Spinal cord (tissue), 10 donors: ENCODE data around the gene CUL3. TPM values are rescaled to one million over a fixed set of nuclear protein-coding genes. Genes with fewer than 3 reads are reported as not detected.
A peak's percentile ranks its signal among the peaks of the same experiment; 100 is the strongest.

Experiments used
- DNase-seq, 6 donors: peaks; one replicate each; pipeline versions ENCODE4 v3.0.0 to v3.0.0-alpha.2; 2013 to 2015; ENCODE audit warnings: low spot score in 6 of 6, low read depth in 4 of 6
- H3K27ac ChIP-seq: one replicate; pipeline ENCODE4 v1.5.1; 2013; ENCODE audit warnings: low read depth, low read length, control low read depth
- H3K27me3 ChIP-seq: one replicate; pipeline ENCODE4 v1.6.1; 2013; ENCODE audit warnings: low read length; ENCODE audit not compliant: control insufficient read depth, insufficient read depth
- H3K36me3 ChIP-seq: one replicate; pipeline ENCODE4 v1.6.1; 2013; ENCODE audit warnings: low read length; ENCODE audit not compliant: control insufficient read depth, insufficient read depth
- H3K4me1 ChIP-seq: one replicate; pipeline ENCODE4 v1.6.1; 2013; ENCODE audit warnings: low read length; ENCODE audit not compliant: control insufficient read depth, insufficient read depth
- H3K4me3 ChIP-seq: one replicate; pipeline ENCODE4 v1.5.1; 2013; ENCODE audit warnings: low read depth, low read length, control low read depth
- H3K9me3 ChIP-seq: one replicate; pipeline ENCODE4 v1.6.1; 2013; ENCODE audit warnings: low read length; ENCODE audit not compliant: control insufficient read depth, insufficient read depth
- WGBS: methylation state at CpG from one replicate; pipeline ENCODE4 v1.1.5; 2013; ENCODE audit warnings: missing lambda C conversion rate; ENCODE audit not compliant: insufficient coverage; 5-methylcytosine and 5-hydroxymethylcytosine counted together
- polyA plus RNA-seq, 2 donors: library from polyadenylated mRNA; unstranded; fragments of 120-200 nt; gene quantifications; one replicate each; pipeline ENCODE4 v1.2.1, GENCODE V29; 2013; ENCODE audit not compliant: insufficient read length in 2 of 2
- total RNA-seq, 2 donors: library from RNA; depleted of rRNA in 1 of 2; stranded (reverse); fragments of 120-200 nt in 1 of 2; fragments of >200 nt in 1 of 2; gene quantifications; one replicate each; pipeline versions ENCODE4 v1.2.3 to v1.2.4, GENCODE V29; 2013 to 2014
- donor health status: healthy.

The CUL3 gene
- total and polyA plus RNA-seq, 4 donors = 92.0 to 113 (median 99.7) TPM

DNA sequence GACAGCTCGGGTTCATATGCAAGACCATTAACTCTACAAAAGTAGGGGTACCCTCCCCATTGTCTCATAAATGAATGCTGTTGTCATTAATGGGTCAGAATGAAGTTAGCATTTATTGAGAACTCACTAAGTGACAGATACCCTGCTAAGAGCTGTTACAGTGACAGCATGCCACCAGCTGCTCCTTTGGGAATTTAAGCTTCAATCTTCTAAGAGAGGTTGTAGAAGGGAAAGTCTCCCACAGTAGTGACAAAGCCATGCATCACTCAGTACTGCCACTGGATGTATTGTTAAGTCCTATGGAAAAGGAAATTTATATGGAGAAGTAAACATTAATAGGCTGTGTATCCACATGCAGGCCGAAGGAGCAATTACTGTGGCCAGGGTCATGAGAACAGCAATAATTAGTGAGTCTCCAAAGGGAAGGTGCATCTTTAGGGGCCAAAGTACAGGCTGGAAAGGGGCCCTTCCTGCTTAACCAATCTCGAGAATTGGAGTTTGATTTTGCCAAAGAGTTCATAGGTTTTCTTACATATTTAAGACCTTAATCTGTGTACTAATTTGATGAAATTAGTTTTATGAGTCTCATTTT, 118.8 kb downstream of the CUL3 start:
- 33% methylated on average over 1 of the region's 3 CpGs for WGBS
- H3K4me1 ChIP-seq = no peaks in the 10 kb centered on the region
- no peak overlapping the region for H3K4me3 ChIP-seq
- no peaks in the 10 kb centered on the region for H3K36me3 ChIP-seq
- no peak overlapping the region for H3K27ac ChIP-seq
- no peaks in the 10 kb centered on the region for H3K27me3 ChIP-seq
- peak in 2 of 6 donors; percentile 24 to 76 for DNase-seq
- no peaks in the 10 kb centered on the region for H3K9me3 ChIP-seq

DNA sequence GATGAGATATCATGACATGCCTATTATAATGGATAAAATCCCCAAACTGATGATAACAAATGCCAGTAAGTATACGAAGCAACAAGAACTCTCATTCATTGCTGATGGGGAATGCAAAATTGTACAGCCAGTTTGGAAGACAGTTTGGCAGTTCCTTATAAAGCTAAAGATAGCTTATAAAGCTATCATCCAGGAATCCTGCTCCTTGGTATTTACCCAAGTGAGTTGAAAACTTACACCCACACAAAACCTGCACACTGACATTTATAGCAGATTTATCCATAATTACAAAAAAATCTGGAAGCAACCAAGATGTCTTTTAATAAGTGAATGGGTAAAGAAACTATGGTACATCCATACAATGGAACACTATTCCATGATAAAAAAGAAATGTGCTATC, 123.8 kb downstream of the CUL3 start:
- WGBS = no CpG with 5 or more reads among the region's 1 CpG
- no peaks in the 10 kb centered on the region for H3K4me1 ChIP-seq
- H3K36me3 ChIP-seq = no peaks in the 10 kb centered on the region
- no peak overlapping the region for H3K27ac ChIP-seq
- H3K9me3 ChIP-seq = no peaks in the 10 kb centered on the region
- DNase-seq = peak in 1 of 6 donors; percentile 61
- H3K27me3 ChIP-seq = no peaks in the 10 kb centered on the region
- H3K4me3 ChIP-seq = no peak overlapping the region

DNA sequence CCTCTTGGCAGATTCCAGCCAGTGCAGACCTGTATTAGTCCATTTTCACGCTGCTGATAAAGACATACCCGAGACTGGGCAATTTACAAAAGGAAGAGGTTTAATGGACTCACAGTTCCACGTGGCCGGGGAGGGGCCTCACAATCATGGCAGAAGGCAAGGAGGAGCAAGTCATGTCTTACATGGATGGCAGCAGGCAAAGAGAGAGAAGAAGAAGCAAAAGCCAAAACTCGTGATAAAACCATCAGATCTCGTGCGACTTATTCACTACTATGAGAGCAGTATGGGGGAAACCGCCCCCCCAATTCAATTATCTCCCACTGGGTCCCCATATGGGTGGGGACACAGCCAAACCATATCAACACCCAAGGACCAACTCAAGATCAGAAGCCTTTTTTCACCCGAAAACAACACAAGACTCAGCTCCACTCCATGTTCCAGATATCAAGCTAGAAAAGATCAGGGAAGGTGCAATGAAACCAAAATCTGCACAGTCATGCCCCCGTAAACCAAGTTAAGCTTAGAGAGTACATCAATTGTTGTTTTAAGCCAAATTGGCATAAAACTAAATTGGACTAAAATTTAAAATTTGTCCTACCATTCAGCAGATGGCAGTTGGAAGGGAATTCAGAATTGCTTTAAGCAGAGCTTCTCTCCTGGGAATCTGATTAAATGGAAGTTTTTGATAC, 127.6 kb downstream of the CUL3 start:
- Histone ChIP-seq H3K27me3 (no peaks in the 10 kb centered on the region), H3K36me3 (no peaks in the 10 kb centered on the region), H3K9me3 (no peaks in the 10 kb centered on the region), H3K4me1 (no peaks in the 10 kb centered on the region), H3K27ac (no peak overlapping the region), H3K4me3 (no peak overlapping the region)
- 73% methylated on average over 5 of the region's 10 CpGs for WGBS
- DNase-seq = peak in 1 of 6 donors; percentile 32

DNA sequence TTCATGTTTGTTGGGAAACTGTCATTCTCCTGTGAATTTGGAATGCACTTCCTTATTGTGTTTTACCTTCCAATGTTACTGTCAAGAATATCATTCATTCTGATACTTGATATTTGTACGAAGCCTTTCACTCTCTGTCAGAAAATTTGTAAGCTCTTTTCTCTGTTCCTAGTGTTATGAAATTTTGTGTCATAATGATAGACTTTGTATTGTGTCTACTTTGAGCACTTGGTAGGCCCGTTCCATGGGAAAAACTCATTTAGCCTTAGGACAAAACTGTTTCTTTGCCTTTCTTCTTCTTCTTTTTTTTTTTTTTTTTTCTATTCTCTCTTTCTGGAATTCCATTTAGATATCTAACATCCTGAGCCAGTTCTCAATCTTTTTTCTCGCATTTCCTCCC, 131.3 kb downstream of the CUL3 start:
- Histone ChIP-seq H3K4me1 (no peaks in the 10 kb centered on the region), H3K9me3 (no peaks in the 10 kb centered on the region), H3K36me3 (no peaks in the 10 kb centered on the region), H3K27ac (no peak overlapping the region), H3K27me3 (no peaks in the 10 kb centered on the region), H3K4me3 (no peak overlapping the region)
- no CpG with 5 or more reads among the region's 3 CpGs for WGBS
- DNase-seq = no peak

DNA sequence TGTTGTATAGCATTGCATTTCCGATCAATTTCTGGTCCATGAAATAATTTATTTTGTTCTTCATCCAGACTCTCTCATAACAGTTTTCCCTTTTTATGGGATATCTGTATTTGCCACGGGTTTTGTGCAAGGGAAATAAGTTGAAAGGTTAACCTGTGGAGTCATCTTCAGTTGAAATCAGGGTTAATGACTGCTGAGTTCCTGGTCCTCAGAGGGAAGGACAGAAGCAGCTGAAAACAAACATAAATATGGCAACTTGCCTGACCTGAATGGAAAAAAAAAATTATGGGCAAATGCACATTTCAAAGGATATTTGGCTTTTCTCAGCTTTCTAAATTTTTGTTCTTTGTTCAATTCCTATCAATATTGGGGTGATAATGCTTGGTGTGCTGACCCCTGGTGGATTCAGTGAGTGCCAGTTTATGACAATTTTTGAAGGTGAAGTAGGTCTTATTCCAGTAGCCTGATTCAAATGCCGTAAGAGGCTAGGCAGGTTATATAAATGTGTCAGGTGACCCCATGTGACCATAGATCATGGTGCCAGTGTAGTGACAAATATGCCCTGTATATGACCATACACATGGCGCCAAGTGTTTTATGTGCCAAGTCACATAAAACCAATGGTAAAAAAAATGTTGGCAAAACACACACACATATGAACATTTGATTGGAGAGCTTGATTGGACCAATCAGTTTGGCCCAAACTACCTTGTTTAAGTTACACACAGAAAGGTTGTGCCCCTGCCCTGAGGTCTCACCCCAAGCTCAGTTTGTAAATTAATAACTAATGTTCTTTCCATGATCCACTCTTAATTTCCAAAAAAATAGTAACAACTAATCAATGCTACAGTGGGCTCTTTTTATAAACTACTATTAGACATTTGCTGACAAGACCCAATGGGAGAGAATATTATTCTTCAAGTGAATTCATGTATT, 135.7 kb downstream of the CUL3 start:
- Histone ChIP-seq H3K27ac (no peak overlapping the region), H3K36me3 (no peaks in the 10 kb centered on the region), H3K9me3 (no peaks in the 10 kb centered on the region), H3K4me3 (no peak overlapping the region), H3K27me3 (no peaks in the 10 kb centered on the region), H3K4me1 (no peaks in the 10 kb centered on the region)
- peak in 2 of 6 donors; percentile 30 to 50 for DNase-seq
- 43% methylated on average over 1 of the region's 4 CpGs for WGBS

DNA sequence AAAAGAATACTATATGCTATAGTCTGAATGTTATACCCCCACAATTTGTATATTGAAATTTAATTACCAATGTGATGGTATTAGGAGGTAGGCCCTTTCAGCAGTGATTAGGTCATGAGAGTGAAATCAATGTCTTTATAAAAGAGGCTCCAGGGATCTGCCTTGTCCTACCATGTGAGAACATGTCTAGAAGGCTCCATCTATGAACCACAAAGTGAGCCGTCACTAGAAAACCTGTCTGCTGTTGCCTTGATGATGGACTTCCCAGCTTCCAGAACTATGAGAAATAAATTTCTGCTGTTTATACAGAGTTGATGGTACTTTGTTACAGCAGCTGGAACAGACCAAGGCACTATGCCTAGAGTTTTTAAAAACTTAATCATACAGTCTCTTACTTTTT, 136.9 kb downstream of the CUL3 start:
- no CpG with 5 or more reads among the region's 1 CpG for WGBS

DNA sequence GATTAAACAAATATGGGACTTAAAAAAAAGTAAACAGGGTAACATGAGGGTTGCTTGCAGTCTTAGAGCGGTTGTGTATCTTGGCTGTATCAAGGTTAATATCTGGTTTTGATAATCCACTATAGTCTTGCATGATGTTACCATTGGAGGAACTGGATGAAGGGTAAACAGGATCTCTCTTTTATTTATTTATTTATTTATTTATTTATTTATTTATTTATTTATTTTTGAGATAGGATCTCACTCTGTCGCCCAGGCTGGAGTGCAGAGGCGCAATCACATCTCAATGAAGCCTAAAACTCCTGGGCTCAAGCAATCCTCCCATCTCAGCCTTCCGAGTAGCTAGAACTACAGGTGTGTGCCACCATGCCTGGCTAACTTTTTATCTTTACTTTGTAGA, 140.4 kb downstream of the CUL3 start:
- Histone ChIP-seq H3K4me3 (no peak overlapping the region), H3K9me3 (no peaks in the 10 kb centered on the region), H3K27ac (no peak overlapping the region), H3K4me1 (peaks cover 12% of the 10 kb centered on the region), H3K27me3 (peaks cover 3% of the 10 kb centered on the region), H3K36me3 (no peaks in the 10 kb centered on the region)
- no peak for DNase-seq
- WGBS = 100% methylated on average over 2 of the region's 4 CpGs

More for the DNA sequence above, 136.9 kb downstream of the CUL3 start:
- Histone ChIP-seq H3K4me3 (no peak overlapping the region), H3K4me1 (no peaks in the 10 kb centered on the region), H3K9me3 (no peaks in the 10 kb centered on the region), H3K27me3 (no peaks in the 10 kb centered on the region), H3K27ac (no peak overlapping the region), H3K36me3 (no peaks in the 10 kb centered on the region)
- no peak for DNase-seq

DNA sequence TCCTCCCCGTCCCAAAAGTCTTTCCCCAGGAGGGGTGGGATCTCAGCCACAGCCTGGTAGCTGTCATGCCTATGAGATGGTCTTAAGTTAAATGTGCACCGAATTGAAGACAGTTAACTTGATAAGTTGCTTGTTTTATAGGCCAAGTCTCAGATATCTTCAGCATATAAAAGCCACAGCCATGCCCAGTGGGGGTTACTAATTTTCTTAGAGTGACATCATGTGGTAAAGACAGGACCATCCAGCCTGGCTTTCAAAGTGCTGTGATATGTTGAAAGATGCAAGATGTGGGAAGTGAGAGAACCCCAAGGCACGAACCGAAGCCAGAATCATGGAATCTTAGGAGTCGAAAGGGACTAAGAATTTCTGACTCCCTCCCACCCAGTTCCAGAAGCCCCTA, 141.1 kb downstream of the CUL3 start:
- no peak overlapping the region for H3K27ac ChIP-seq
- H3K9me3 ChIP-seq = no peaks in the 10 kb centered on the region
- no peak for DNase-seq
- no peak overlapping the region for H3K4me3 ChIP-seq
- WGBS = 60% methylated on average over 1 of the region's 5 CpGs
- peaks cover 12% of the 10 kb centered on the region for H3K4me1 ChIP-seq
- H3K27me3 ChIP-seq = peaks cover 3% of the 10 kb centered on the region
- H3K36me3 ChIP-seq = no peaks in the 10 kb centered on the region

DNA sequence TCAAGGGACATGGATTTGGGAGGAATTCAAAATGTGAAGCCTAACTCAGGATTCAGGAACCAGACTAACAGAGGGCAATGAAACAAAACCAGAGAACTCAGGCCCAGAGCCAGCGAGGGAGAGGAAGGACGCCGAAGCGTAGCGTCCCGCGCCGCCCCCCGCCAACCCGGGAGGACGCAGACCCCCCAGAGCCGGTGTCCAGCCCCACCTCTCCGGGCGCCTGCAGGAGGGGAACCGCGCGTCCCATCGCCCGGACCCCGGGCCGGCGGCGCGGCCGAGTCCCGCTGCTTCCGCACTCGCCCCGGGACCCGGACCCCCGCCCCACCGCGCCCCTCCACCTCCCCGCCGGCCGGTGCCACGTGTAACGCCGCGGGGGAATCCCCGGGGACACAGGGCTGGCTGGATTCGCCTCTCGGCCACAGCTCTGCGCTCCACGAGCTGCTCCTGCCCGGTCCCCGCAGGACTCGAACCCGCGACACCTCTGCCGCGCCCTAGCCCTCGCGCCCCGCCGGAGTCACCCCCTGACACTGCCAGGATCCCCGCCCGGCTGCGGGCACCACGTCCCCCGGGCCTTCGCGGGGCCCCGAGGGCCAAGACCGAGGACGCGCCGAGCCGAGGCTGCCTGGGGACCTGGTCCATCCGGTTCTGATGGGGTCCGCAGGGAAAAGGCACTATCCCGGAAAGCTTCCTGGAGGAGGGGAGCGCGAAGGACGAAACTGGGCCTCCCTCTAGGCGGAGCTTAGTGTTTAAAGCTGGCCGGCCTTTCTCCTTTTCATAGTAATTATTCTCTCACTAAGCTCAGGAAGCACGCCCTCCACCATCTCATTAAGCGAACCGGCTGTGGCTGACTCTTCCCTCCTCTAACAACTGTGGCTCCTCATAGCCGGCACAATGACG, 142.8 kb downstream of the CUL3 start:
- Histone ChIP-seq H3K9me3 (no peaks in the 10 kb centered on the region), H3K4me1 (peaks cover 12% of the 10 kb centered on the region), H3K27me3 (peaks cover 3% of the 10 kb centered on the region), H3K27ac (no peak overlapping the region), H3K4me3 (peak overlapping the region; percentile 33), H3K36me3 (no peaks in the 10 kb centered on the region)
- DNase-seq = peak in 2 of 6 donors; percentile 44 to 52
- WGBS = 1% methylated on average over 74 of the region's 82 CpGs
